ENCODE results near the gene CNOT2.
A peak's percentile ranks its signal among the peaks of the same experiment; 100 is the strongest.

The CNOT2 gene

GRCh38 chr12:70329728-70330127 lies 86.5 kb downstream of the CNOT2 start:
- H3K4me1 ChIP-seq (ENCODE audit: insufficient read depth, low read length): no peaks in the 10 kb centered on the region
- no peaks in the 10 kb centered on the region for H3K9me3 ChIP-seq (ENCODE audit: low read length)
- no peaks in the 10 kb centered on the region for H3K27me3 ChIP-seq (ENCODE audit: insufficient read depth, low read length)
- H3K4me3 ChIP-seq (ENCODE audit: low read length): no peak overlapping the region
- H3K36me3 ChIP-seq (ENCODE audit: insufficient read depth, low read length): peaks cover 20% of the 10 kb centered on the region
- H2AFZ ChIP-seq (ENCODE audit: low read depth, low read length): no peak overlapping the region

- Histone ChIP-seq H3K4me1 (ENCODE audit: insufficient read depth, low read length) (no peaks in the 10 kb centered on the region), H3K27me3 (ENCODE audit: insufficient read depth, low read length) (no peaks in the 10 kb centered on the region), H3K36me3 (ENCODE audit: insufficient read depth, low read length) (peaks cover 24% of the 10 kb centered on the region), H3K9me3 (ENCODE audit: low read length) (no peaks in the 10 kb centered on the region), H2AFZ (ENCODE audit: low read depth, low read length) (no peak overlapping the region), H3K4me3 (ENCODE audit: low read length) (no peak overlapping the region)
Measured at GRCh38 chr12:70330158-70330557, 86.9 kb downstream of the CNOT2 start.

DNA sequence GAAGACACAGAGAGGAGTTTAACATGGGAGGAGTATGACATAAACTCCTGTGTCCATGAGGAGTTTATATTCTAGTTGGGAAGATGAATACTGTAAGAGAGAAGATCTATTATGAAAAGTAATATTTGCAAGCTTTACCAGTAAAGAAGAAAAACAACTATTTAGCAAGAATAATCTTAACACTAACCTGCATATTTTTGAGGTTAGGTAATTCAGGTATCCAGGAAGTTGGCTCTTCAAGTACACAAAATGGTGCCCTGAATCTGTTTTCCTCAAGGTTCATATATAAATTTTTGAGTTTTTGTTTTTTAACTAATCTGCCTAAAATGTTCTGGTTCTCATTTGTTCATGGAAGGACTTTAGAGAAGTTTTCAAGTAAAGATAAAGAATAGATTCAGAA lies 89.0 kb downstream of the CNOT2 start:
- Histone ChIP-seq H3K27me3 (ENCODE audit: insufficient read depth, low read length) (no peaks in the 10 kb centered on the region), H3K4me1 (ENCODE audit: insufficient read depth, low read length) (no peaks in the 10 kb centered on the region), H3K4me3 (ENCODE audit: low read length) (no peak overlapping the region), H3K36me3 (ENCODE audit: insufficient read depth, low read length) (peaks cover 34% of the 10 kb centered on the region), H2AFZ (ENCODE audit: low read depth, low read length) (no peak overlapping the region), H3K9me3 (ENCODE audit: low read length) (no peaks in the 10 kb centered on the region)

- H3K36me3 ChIP-seq (ENCODE audit: insufficient read depth, low read length): peaks cover 52% of the 10 kb centered on the region
- H3K9me3 ChIP-seq (ENCODE audit: low read length): no peaks in the 10 kb centered on the region
Measured at GRCh38 chr12:70334742-70335141, 91.5 kb downstream of the CNOT2 start.

DNA sequence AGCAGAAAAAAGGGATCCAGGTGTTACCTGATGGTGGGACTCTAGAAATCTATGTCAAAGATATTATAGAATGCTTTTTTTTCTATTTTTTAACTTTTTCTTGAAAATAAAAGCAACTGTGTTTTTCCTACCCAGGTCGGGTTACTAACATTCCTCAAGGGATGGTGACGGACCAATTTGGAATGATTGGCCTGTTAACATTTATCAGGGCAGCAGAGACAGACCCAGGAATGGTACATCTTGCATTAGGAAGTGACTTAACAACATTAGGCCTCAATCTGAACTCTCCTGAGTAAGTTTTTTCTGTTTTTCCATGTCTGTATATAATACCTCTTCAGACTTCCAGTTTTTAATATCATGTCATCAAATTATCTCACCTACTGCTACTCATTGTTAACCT lies 95.3 kb downstream of the CNOT2 start:
- Histone ChIP-seq H3K36me3 (ENCODE audit: insufficient read depth, low read length) (peaks cover 77% of the 10 kb centered on the region), H3K4me3 (ENCODE audit: low read length) (no peak overlapping the region), H3K27me3 (ENCODE audit: insufficient read depth, low read length) (no peaks in the 10 kb centered on the region), H2AFZ (ENCODE audit: low read depth, low read length) (no peak overlapping the region), H3K9me3 (ENCODE audit: low read length) (no peaks in the 10 kb centered on the region), H3K4me1 (ENCODE audit: insufficient read depth, low read length) (no peaks in the 10 kb centered on the region)

More at GRCh38 chr12:70334742-70335141, 91.5 kb downstream of the CNOT2 start:
- Histone ChIP-seq H3K4me3 (ENCODE audit: low read length) (no peak overlapping the region), H3K4me1 (ENCODE audit: insufficient read depth, low read length) (no peaks in the 10 kb centered on the region), H3K27me3 (ENCODE audit: insufficient read depth, low read length) (no peaks in the 10 kb centered on the region), H2AFZ (ENCODE audit: low read depth, low read length) (no peak overlapping the region)

- Histone ChIP-seq H3K27me3 (ENCODE audit: insufficient read depth, low read length) (no peaks in the 10 kb centered on the region), H3K4me1 (ENCODE audit: insufficient read depth, low read length) (no peaks in the 10 kb centered on the region), H3K36me3 (ENCODE audit: insufficient read depth, low read length) (peaks cover 39% of the 10 kb centered on the region), H3K9me3 (ENCODE audit: low read length) (no peaks in the 10 kb centered on the region), H2AFZ (ENCODE audit: low read depth, low read length) (no peak overlapping the region), H3K4me3 (ENCODE audit: low read length) (no peak overlapping the region)
Measured at GRCh38 chr12:70351076-70351475, 107.8 kb downstream of the CNOT2 start.

- Histone ChIP-seq H2AFZ (ENCODE audit: low read depth, low read length) (no peak overlapping the region), H3K4me3 (ENCODE audit: low read length) (no peak overlapping the region), H3K9me3 (ENCODE audit: low read length) (no peaks in the 10 kb centered on the region), H3K4me1 (ENCODE audit: insufficient read depth, low read length) (no peaks in the 10 kb centered on the region), H3K36me3 (ENCODE audit: insufficient read depth, low read length) (peaks cover 25% of the 10 kb centered on the region), H3K27me3 (ENCODE audit: insufficient read depth, low read length) (no peaks in the 10 kb centered on the region)
Measured at GRCh38 chr12:70353780-70354660, 110.8 kb downstream of the CNOT2 start.

DNA sequence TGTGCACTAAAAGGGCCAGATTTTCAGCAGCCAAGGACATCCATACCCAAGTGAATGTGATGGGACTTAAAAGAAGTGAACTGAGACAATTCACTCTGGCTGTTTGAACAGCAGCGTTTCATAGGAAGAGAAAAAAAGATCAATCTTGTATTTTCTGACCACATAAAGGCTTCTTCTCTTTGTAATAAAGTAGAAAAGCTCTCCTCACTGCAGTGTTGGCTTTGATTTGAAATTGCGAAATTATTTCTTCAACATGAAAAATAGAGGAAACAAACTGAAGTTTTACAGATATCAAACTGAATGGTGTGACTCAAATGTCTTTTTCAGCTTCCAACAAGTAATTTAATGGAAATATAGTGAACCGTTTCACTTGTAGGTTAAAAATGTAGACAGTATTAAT lies 111.6 kb downstream of the CNOT2 start:
- H2AFZ ChIP-seq (ENCODE audit: low read depth, low read length): no peak overlapping the region
- no peaks in the 10 kb centered on the region for H3K4me1 ChIP-seq (ENCODE audit: insufficient read depth, low read length)
- peaks cover 25% of the 10 kb centered on the region for H3K36me3 ChIP-seq (ENCODE audit: insufficient read depth, low read length)
- no peaks in the 10 kb centered on the region for H3K27me3 ChIP-seq (ENCODE audit: insufficient read depth, low read length)
- H3K9me3 ChIP-seq (ENCODE audit: low read length): no peaks in the 10 kb centered on the region
- H3K4me3 ChIP-seq (ENCODE audit: low read length): no peak overlapping the region

GRCh38 chr12:70355972-70356371 lies 112.7 kb downstream of the CNOT2 start:
- no peaks in the 10 kb centered on the region for H3K9me3 ChIP-seq (ENCODE audit: low read length)
- no peak overlapping the region for H2AFZ ChIP-seq (ENCODE audit: low read depth, low read length)
- no peaks in the 10 kb centered on the region for H3K4me1 ChIP-seq (ENCODE audit: insufficient read depth, low read length)
- no peak overlapping the region for H3K4me3 ChIP-seq (ENCODE audit: low read length)
- peaks cover 25% of the 10 kb centered on the region for H3K36me3 ChIP-seq (ENCODE audit: insufficient read depth, low read length)
- H3K27me3 ChIP-seq (ENCODE audit: insufficient read depth, low read length): no peaks in the 10 kb centered on the region

- Histone ChIP-seq H3K36me3 (ENCODE audit: insufficient read depth, low read length) (peaks cover 8% of the 10 kb centered on the region), H2AFZ (ENCODE audit: low read depth, low read length) (no peak overlapping the region), H3K27me3 (ENCODE audit: insufficient read depth, low read length) (no peaks in the 10 kb centered on the region), H3K4me1 (ENCODE audit: insufficient read depth, low read length) (no peaks in the 10 kb centered on the region), H3K4me3 (ENCODE audit: low read length) (no peak overlapping the region), H3K9me3 (ENCODE audit: low read length) (no peaks in the 10 kb centered on the region)
Measured at GRCh38 chr12:70359458-70360197, 116.4 kb downstream of the CNOT2 start.

DNA sequence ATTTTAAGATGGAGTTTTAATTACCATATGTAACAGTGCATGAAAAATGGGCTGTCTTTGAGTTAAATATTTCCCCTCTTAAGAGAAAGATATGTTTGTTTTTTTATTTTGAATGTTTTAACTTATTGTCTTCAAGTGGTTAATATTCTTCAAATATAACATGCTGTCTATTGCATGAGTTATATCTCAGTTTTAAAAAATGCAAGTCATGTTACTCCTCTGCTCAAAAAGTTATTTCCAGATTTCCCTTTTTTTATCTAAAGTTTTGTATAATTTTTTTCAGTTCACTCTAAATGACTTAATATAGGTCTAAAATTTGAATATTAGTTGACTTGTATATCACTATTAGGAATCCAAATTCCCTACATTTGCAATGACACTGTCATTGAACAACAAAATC lies 117.0 kb downstream of the CNOT2 start:
- peaks cover 3% of the 10 kb centered on the region for H3K4me1 ChIP-seq (ENCODE audit: insufficient read depth, low read length)

DNA sequence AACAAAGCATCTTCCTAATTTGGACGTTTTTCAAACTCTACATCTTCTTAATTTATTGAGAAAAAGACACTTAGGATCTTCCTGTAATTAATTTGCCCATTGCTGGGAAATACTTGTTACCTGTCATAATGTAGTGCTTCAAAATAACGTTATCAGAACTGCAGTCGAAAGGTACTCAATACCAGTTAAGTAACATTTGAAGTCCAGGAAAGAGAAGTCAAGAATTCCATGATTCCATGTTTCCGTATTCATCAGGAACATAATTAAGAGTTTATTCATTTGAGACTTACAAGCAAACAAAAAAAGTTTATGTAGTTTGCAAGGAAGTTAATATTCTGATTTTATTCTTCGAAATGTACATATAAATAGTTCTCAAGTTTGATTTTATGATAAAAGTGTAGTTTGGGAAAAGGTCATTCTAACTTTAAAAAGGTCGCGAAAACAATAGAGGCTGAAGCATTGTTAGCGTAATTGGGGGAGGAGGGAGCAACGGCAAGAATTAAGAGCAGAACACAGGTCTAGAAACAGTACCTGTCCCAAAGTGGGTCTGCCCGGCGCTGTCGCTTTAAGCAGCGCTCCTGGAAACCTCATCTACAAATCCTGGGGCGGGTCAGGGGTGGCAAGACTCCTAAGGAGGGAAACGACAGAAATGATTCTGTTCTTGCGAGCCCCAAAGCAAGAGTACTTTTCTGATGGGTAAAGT lies 121.6 kb downstream of the CNOT2 start:
- Histone ChIP-seq H3K4me1 (ENCODE audit: insufficient read depth, low read length) (peaks cover 29% of the 10 kb centered on the region), H2AFZ (ENCODE audit: low read depth, low read length) (peak overlapping the region; percentile 96), H3K9me3 (ENCODE audit: low read length) (no peaks in the 10 kb centered on the region), H3K27me3 (ENCODE audit: insufficient read depth, low read length) (no peaks in the 10 kb centered on the region), H3K4me3 (ENCODE audit: low read length) (peak overlapping the region; percentile 81), H3K36me3 (ENCODE audit: insufficient read depth, low read length) (no peaks in the 10 kb centered on the region)

More for the DNA sequence above, 117.0 kb downstream of the CNOT2 start:
- H3K36me3 ChIP-seq (ENCODE audit: insufficient read depth, low read length): peaks cover 2% of the 10 kb centered on the region
- H3K4me3 ChIP-seq (ENCODE audit: low read length): no peak overlapping the region
- H2AFZ ChIP-seq (ENCODE audit: low read depth, low read length): no peak overlapping the region
- no peaks in the 10 kb centered on the region for H3K9me3 ChIP-seq (ENCODE audit: low read length)
- H3K27me3 ChIP-seq (ENCODE audit: insufficient read depth, low read length): no peaks in the 10 kb centered on the region

GRCh38 chr12:70365398-70365647 lies 122.1 kb downstream of the CNOT2 start:
- H3K4me3 ChIP-seq (ENCODE audit: low read length): peak overlapping the region; percentile 81
- H3K9me3 ChIP-seq (ENCODE audit: low read length): no peaks in the 10 kb centered on the region
- H3K36me3 ChIP-seq (ENCODE audit: insufficient read depth, low read length): no peaks in the 10 kb centered on the region
- no peaks in the 10 kb centered on the region for H3K27me3 ChIP-seq (ENCODE audit: insufficient read depth, low read length)
- peak overlapping the region; percentile 96 for H2AFZ ChIP-seq (ENCODE audit: low read depth, low read length)
- H3K4me1 ChIP-seq (ENCODE audit: insufficient read depth, low read length): peaks cover 29% of the 10 kb centered on the region

Data from neuron (in vitro differentiated cells).